Stimulated activated CD8-positive, alpha-beta memory T cell treated with anti-CD3 and anti-CD28 coated beads, Interleukin-2, amount 100 ng/mL, for 1 hour (primary cell): ENCODE results near the gene DYNLT1.
"Not testable (repeated sequence)": the region's sequence is repeated elsewhere in the genome, so short reads cannot be mapped to it uniquely, and the experiment has no call there.

ENCODE experiments used
- DNase-seq, 2 donors: peaks; one replicate each; pipeline ENCODE4 v3.0.0-alpha.2; 2020; ENCODE audit warnings: low read depth in 2 of 2

The DYNLT1 gene

GRCh38 chr6:158663625-158664165 is 19.2 kb upstream of the DYNLT1 start:
- DNase-seq = no peak

- DNase-seq = no peak
These were observed 18.5 kb upstream of the DYNLT1 start for GRCh38 chr6:158662954-158663624.

GRCh38 chr6:158662607-158662953 is 18.0 kb upstream of the DYNLT1 start:
- DNase-seq = no peak

GRCh38 chr6:158661156-158661685 is 16.7 kb upstream of the DYNLT1 start:
- DNase-seq = no peak

- no peak for DNase-seq
These were observed 15.8 kb upstream of the DYNLT1 start for GRCh38 chr6:158660333-158660754.

- DNase-seq = not testable (repeated sequence)
These were observed 12.4 kb upstream of the DYNLT1 start for GRCh38 chr6:158656986-158657385.

- DNase-seq = no peak
These were observed 11.3 kb upstream of the DYNLT1 start for GRCh38 chr6:158655569-158656450.

GRCh38 chr6:158654960-158655489 is 10.5 kb upstream of the DYNLT1 start:
- no peak for DNase-seq

- DNase-seq = no peak
These were observed 10.0 kb upstream of the DYNLT1 start for GRCh38 chr6:158654498-158654897.

GRCh38 chr6:158653577-158654354 is 9.2 kb upstream of the DYNLT1 start:
- peak; percentile 70 to 74 for DNase-seq

- not testable (repeated sequence) for DNase-seq
These were observed 7.6 kb upstream of the DYNLT1 start for GRCh38 chr6:158651981-158652737.

GRCh38 chr6:158649289-158650143 is 5.0 kb upstream of the DYNLT1 start, which contains the start of gene SYTL3:
TSS of gene SYTL3 (plus strand) at chr6:158650054. CDS start at chr6:158663269, 13,215 bp downstream.
- peak in 1 of 2 donors; percentile 49 for DNase-seq

GRCh38 chr6:158648682-158649131 is 4.2 kb upstream of the DYNLT1 start:
- DNase-seq = no peak

- DNase-seq = no peak
These were observed 3.0 kb upstream of the DYNLT1 start for GRCh38 chr6:158647501-158647900.

- DNase-seq = no peak
These were observed 1.7 kb upstream of the DYNLT1 start for GRCh38 chr6:158646023-158646910.

GRCh38 chr6:158645064-158646022 is 800 bp upstream of the DYNLT1 start:
- no peak for DNase-seq

GRCh38 chr6:158643836-158644230 is 710 bp downstream of the DYNLT1 start:
- no peak for DNase-seq
